Measurements from ENCODE around the gene KRT9.

KRT9 gene

DNA sequence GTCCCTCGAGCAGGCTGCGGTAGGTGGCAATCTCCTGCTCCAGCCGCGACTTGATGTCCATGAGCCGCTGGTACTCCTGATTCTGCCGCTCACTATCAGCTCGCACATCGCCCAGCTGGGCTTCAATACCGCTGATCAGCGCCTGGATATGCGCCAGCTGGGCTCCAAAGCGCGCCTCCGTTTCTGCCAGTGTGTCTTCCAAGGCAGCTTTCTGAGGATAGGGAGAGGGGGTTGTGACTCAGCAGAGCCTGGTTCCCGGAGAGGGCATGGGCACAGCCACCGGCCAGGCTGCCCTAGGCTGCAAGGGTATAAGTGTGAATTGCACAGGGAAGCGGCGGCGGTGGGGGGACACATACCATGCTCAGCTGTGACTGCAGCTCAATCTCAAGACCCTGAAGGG, 48.1 kb downstream of the KRT9 start:
- no peak for DNase-seq

GRCh38 chr17:41523225-41523593, 48.6 kb downstream of the KRT9 start:
- no peak for DNase-seq

DNA sequence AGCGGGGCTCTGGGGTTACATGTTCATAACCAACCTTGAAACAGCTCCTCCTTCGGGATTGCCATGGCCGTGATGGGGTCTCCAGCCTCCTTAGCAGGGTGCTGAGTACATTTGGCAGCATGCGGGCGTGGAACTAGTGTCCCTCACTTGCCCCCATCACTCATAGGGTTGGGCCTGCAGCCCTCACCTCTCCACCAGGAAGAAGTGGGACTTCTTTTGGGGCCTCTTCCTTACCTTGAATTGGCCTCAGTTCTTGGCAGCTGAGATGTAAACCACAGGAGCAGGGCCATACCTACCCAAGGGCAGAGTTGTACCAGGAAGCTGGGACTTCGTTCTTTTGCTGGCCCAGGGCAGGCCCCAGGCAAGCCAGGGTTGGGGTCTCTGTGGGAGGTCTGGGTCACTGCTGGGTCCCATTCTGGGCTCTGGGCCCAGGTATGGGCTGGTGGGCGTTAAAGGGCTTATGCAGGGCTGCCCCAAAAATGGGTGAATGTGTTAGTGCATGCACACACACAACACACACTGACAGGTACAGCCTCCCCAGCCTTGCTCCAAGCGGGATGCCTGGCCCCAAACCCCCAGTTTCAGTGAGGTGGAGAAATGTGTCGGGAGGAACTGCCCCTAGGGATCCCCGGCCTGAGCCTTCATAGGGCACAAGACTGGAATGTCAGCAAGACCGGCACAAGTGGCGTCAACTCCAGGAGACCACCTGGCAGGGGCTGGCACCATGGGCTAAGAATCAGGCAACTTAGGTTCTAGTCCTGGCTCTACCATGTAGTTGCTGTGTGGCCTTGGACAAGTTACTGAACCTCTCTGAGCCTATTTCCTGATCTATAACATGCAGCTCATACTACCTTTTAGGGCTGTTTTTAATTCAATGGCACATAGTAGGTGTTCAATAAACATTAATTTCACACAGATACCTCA, 49.3 kb downstream of the KRT9 start:
- no peak for DNase-seq

DNA sequence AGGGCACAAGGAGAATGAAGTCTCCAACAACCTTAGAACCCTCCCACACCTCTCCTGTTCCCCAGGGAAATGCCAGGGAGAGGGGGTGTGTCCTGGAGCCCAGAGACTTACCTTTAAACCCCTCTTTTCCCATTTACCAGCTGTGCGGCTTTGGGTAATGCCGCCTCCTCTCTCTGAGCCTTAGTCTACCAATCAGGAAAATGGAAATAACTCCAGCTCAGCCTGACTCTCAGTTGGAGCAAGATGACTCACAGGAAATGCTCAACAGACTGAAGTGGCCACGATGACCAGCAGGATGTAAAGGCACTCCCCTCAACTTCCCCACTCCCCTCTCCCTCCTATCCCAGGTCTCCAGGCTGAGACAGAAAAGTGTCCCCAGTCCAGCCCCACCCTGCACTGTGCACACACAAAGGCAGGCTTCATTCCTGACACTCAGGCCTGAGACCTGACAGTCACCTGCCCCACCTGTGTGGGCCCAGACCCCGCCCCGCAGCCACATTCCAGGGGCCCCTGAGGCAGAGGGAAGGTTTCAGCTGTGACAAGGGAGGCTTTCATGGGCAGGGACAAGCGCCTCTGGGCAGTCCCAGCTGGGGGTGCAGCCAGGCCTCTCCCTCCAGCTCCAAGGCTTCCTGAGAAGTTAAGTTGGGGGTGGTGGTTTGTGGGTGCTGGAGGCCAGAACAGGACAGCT, 50.1 kb downstream of the KRT9 start:
- DNase-seq: no peak

GRCh38 chr17:41520821-41521521, 50.9 kb downstream of the KRT9 start:
- DNase-seq: no peak

DNA sequence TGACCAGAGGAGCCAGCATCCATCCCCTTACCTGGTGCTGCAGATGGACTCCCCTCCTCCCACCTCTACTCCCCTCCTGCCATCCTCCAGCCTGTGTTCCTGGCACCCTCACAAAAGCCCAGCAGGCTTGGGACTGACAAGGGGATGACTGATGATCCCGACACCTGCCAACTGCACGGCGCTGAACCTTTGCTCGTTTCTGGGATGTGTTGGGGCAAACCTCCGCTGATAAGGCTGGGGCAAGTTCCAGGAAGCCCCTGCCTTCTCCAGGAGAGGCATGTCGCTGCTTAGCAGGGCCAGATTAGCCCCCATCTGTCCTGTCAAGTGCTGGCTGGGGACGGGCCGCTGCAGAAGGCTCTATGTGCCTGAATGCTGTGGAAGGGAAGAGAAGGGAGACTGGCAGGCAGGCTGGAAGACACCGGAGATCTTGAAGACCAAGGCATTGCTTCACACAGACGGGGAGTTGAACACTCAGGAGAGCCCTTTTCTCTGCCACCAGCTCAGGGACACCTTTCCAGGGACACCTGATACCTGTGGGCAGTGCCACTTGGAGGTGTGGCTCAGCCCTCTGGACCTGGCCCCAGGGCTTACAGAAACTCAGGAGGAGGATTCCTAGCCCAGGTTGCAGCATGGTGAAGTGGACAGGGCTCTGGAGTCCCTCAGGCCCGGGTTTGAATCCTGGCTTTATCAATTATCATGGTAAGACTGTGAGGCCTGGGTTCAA, 52.2 kb downstream of the KRT9 start:
- no peak for DNase-seq

DNA sequence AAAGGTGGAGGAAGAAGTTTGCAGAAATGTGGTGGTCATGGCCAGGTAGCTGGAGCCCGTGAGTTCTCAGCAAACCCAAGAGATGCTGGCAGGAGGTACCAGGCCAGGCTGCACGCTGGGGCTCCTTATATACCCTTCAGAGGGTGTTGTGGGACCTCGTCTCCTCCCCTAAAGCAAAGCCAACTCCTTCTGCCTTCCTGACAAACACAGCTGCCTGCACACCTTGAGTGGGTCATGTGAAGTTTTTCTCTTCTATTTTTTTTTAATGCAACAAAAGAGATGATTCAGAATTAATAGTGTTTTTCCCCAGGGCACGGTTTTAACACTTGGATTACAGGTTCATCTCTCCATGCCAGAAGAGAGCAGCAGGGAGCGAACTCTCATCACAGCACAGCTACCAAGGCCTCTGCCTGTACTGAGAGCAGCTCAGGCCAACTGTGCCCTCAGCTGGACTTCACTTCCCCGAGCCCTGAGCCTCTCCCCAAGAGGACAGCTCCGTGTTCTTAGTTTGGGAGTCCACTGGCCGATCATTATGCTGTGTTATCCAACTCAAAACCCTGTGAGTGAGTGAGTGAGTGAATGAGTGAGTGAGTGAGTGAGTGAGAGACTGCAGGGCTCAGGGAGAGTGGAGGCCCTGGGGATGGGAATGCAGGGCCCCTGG, 52.9 kb downstream of the KRT9 start, which contains the start of gene KRT15:
Gene KRT15, minus strand, starts transcription at position 102 of the 661 bp plus-strand sequence. Its CDS starts 63 bp downstream, at position 39.
- no peak for DNase-seq

DNA sequence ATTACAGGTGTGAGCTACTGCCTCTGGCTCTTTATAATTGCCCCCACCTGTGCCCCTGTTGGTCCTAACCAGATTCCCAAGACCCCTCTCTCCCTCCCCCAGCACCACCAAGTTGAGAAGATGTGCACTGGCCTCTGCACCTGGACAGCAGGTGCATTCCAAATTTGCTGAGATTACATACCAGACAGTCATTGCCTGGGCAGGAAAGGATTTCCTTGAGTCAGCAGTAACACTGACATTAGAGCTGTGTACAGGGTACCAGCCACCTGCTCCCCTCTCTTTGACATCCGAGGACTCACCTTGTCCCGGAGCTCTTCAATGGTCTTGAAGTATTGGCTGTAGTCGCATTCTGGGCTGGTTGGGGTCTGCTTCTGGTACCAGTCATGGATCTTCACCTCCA, 53.8 kb downstream of the KRT9 start:
- DNase-seq: no peak

- DNase-seq: no peak
Observed at GRCh38 chr17:41516830-41517283, 55.0 kb downstream of the KRT9 start.

GRCh38 chr17:41516147-41516829, 55.6 kb downstream of the KRT9 start:
- no peak for DNase-seq

All from CD4-positive, alpha-beta T cell treated with Interleukin-15 for 1 hour (primary cell).